A549 (cell line): ENCODE measurements around the gene CHST13. TPM values are rescaled to one million over a fixed set of nuclear protein-coding genes. Genes with fewer than 3 reads are reported as not detected.

Source experiments
- ATAC-seq, 2 experiments: fragments of 200-7000 bp in 1 of 2; fragments of >200 bp in 1 of 2; cut with Nextera tagmentation in 1 of 2; cut with Tn5 transposase in 1 of 2; 3 replicates each; pipeline versions ENCODE4 v1.8.0 to v1.9.1; 2018 to 2020; ENCODE audit warnings: mild to moderate bottlenecking in 1 of 2, moderate library complexity in 1 of 2
- CTCF ChIA-PET: fragments of 300-600 bp; sonication (Branson Sonifier 250); formaldehyde crosslinking; extraction: SDS; loops from one replicate; lab custom pipeline; 2021; ENCODE audit warnings: antibody characterized with exemption, inconsistent platforms; lab: Yijun Ruan, JAX
- POLR2A ChIA-PET: fragments of 350-600 bp; formaldehyde crosslinking; extraction: SDS; loops from one replicate; lab custom pipeline; 2021; ENCODE audit warnings: antibody characterized with exemption, inconsistent platforms; lab: Yijun Ruan, JAX
- DNase-seq, 2 experiments: peaks; one replicate each; pipeline versions ENCODE4 v3.0.0 to v3.0.0-alpha.2; 2011 to 2016; ENCODE audit warnings: low read depth in 1 of 2, low spot score in 1 of 2
- FAIRE-seq: peaks from 2 replicates; lab custom pipeline; 2011; peaks lifted over from hg19 to GRCh38; lab: Jason Lieb, UNC
- H3K27ac ChIP-seq, 2 experiments: fragments of >200 bp; sonication (Bioruptor Twin); formaldehyde crosslinking; 3 replicates each; pipeline ENCODE4 v1.5.1; 2016 to 2017
- H3K4me1 ChIP-seq: fragments of >200 bp; sonication (Bioruptor Twin); formaldehyde crosslinking; 3 replicates; pipeline ENCODE4 v1.6.1; 2016
- H3K4me2 ChIP-seq: fragments of >200 bp; sonication (Bioruptor Twin); formaldehyde crosslinking; 3 replicates; pipeline ENCODE4 v1.6.1; 2016
- H3K4me3 ChIP-seq: fragments of >200 bp; sonication (Bioruptor Twin); formaldehyde crosslinking; 3 replicates; pipeline ENCODE4 v1.5.1; 2016
- H3K9me3 ChIP-seq: fragments of >200 bp; sonication (Bioruptor Twin); formaldehyde crosslinking; 3 replicates; pipeline ENCODE4 v1.6.1; 2016
- CHD4 ChIP-seq: fragments of 200-600 bp; sonication (generic); IDR thresholded peaks from 2 replicates; pipeline ENCODE4 v1.6.1; 2016; ENCODE audit warnings: antibody characterized with exemption, mild to moderate bottlenecking, borderline replicate concordance
- EHF ChIP-seq: fragments of 250-450 bp; sonication (Bioruptor Pico); IDR thresholded peaks from 2 replicates; pipeline ENCODE4 v1.5.0; 2020; ENCODE audit warnings: mild to moderate bottlenecking
- EP300 ChIP-seq, 2 experiments: fragments of >200 bp; sonication (Bioruptor Twin); formaldehyde crosslinking; IDR thresholded peaks; 2 replicates in 1 of 2; 3 replicates in 1 of 2; pipeline ENCODE4 v1.6.1; 2016 to 2017
- ESRRA ChIP-seq: fragments of 150-350 bp; IDR thresholded peaks from 2 replicates; pipeline ENCODE4 v1.6.1; 2014; ENCODE audit warnings: mild to moderate bottlenecking, low read length, borderline replicate concordance
- FOSL2 ChIP-seq, 2 experiments: fragments of 450-650 bp in 1 of 2; fragments of >200 bp in 1 of 2; sonication (Bioruptor Twin) in 1 of 2; formaldehyde crosslinking; IDR thresholded peaks; 2 replicates each; pipeline versions ENCODE4 v1.5.0 to v1.6.1; 2016 to 2020; ENCODE audit warnings: mild to moderate bottlenecking in 1 of 2, moderate library complexity in 1 of 2
- HDAC2 ChIP-seq: fragments of 200-600 bp; sonication (generic); IDR thresholded peaks from 2 replicates; pipeline ENCODE4 v1.6.1; 2016
- JUN ChIP-seq, 2 experiments: fragments of >200 bp; sonication (Bioruptor Twin); formaldehyde crosslinking; IDR thresholded peaks; 2 replicates in 1 of 2; 3 replicates in 1 of 2; pipeline ENCODE4 v1.6.1; 2016 to 2017
- JUNB ChIP-seq: fragments of >200 bp; sonication (Bioruptor Twin); formaldehyde crosslinking; IDR thresholded peaks from 2 replicates; pipeline ENCODE4 v1.6.1; 2016
- NR3C1 ChIP-seq: fragments of >200 bp; sonication (Bioruptor Twin); formaldehyde crosslinking; IDR thresholded peaks from 3 replicates; pipeline ENCODE4 v1.6.1; 2017
- PHF8 ChIP-seq: fragments of 200-600 bp; sonication (generic); IDR thresholded peaks from 2 replicates; pipeline ENCODE4 v1.6.1; 2016; ENCODE audit warnings: low read depth, mild to moderate bottlenecking, antibody characterized with exemption, moderate library complexity, borderline replicate concordance
- POLR2AphosphoS2 ChIP-seq: conservative IDR thresholded peaks from 2 replicates; pipeline ENCODE4 v1.6.1; 2012; ENCODE audit warnings: low read length, improper control_type of control experiment, inconsistent platforms
- RNF2 ChIP-seq: fragments of 200-600 bp; sonication (generic); IDR thresholded peaks from 2 replicates; pipeline ENCODE4 v1.6.1; 2016; ENCODE audit warnings: low read depth, mild to moderate bottlenecking, antibody characterized with exemption, moderate library complexity, borderline replicate concordance
- SMC3 ChIP-seq: fragments of >200 bp; sonication (Bioruptor Twin); formaldehyde crosslinking; IDR thresholded peaks from 3 replicates; pipeline ENCODE4 v1.6.1; 2018; ENCODE audit warnings: inconsistent platforms
- ZNF302 ChIP-seq: fragments of 250-450 bp; sonication (Bioruptor Pico); IDR thresholded peaks from 2 replicates; pipeline ENCODE4 v1.9.0; 2021; ENCODE audit warnings: inconsistent platforms, mild to moderate bottlenecking, moderate library complexity
- WGBS: methylation state at CpG from one replicate; pipeline ENCODE4 v1.1.6; 2017; ENCODE audit errors: missing lambda C conversion rate; 5-methylcytosine and 5-hydroxymethylcytosine counted together
- polyA plus RNA-seq, 4 experiments: library from polyadenylated mRNA; depleted of rRNA in 3 of 4; stranded (reverse); fragments of >200 nt; fragmentation: RNase III in 1 of 4; extraction: RNeasy Plus Mini Kit Qiagen cat#74134 plus additional on column Dnase treatment in 1 of 4; gene quantifications; 2 replicates in 3 of 4; 3 replicates in 1 of 4; pipeline ENCODE4 v1.2.3, GENCODE V29; 2011 to 2017
- TF ChIP-seq, protein P1 (sequence below): fragments of >200 bp; sonication (Bioruptor Twin); formaldehyde crosslinking; IDR thresholded peaks from 3 replicates; pipeline ENCODE4 v1.6.1; 2016
- TF ChIP-seq, protein P2 (sequence below): fragments of 150-350 bp; IDR thresholded peaks from 2 replicates; pipeline ENCODE4 v1.6.1; 2014; ENCODE audit warnings: low read depth, mild to moderate bottlenecking, low read length
- TF ChIP-seq, protein P3 (sequence below): fragments of 250-450 bp; sonication (Bioruptor Pico); IDR thresholded peaks from 2 replicates; pipeline ENCODE4 v1.5.0; 2021; ENCODE audit warnings: mild to moderate bottlenecking, moderate library complexity, borderline replicate concordance
- TF ChIP-seq, protein P4 (sequence below): fragments of >200 bp; sonication (Bioruptor Twin); formaldehyde crosslinking; IDR thresholded peaks from 2 replicates; pipeline ENCODE4 v1.6.1; 2016
- TF ChIP-seq, protein P5 (sequence below): IDR thresholded peaks from 2 replicates; pipeline ENCODE4 v1.6.1; 2012

Gene CHST13
- polyA plus RNA-seq, 2 of the 4 experiments (the other 2 are of a cell fraction), result 0.30 to 0.59 TPM

DNA sequence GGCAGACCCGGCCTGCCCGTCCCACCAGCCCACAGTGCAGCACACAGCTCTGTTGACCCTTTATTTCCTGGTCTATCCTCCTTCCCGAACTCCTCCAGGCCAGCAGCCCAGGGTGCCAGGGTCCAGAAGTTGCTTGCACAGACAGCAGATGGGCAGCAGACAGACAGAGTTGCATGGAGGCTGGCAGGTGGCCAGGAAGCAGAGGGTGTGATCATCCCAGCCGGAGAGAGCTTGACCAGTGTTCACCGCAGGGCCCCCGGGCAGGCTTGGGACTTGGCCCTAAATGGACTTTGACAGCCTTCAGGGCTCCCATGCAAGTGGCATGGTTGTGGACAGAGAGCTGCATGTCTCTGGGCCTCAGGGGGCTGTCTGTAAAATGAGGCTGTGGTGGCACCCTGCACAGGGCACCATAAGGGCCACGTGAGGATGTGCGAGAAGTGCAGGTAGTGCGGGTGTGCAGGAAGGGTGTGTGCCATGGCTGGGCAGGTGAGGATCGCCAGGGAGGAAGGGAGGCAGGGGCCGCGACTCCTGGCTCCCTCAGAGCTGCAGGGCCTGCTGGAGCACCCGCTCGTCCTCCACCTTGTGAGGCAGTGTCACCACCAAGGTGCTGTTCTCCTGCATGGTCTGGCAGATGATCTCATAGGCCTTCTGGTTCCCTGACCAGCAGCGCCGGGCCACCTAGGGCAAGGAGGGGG lies 42.0 kb upstream of the CHST13 start:
- ChIA-PET CTCF (interaction anchor here (0.9 kb wide), 1 partner anchor 10 kb away, joined by 3 read pairs; no protein-coding TSS in a partner anchor), POLR2A (no interaction called here)
- FAIRE-seq (no peak), DNase-seq (no peak), ATAC-seq (no peak; a peak in 1 of 6 replicates)
- no peak overlapping the region for H3K27ac ChIP-seq
- no peaks in the 10 kb centered on the region for H3K9me3 ChIP-seq
- 81% methylated on average over 7 of the region's 16 CpGs for WGBS
- TF ChIP-seq, protein P1, sequence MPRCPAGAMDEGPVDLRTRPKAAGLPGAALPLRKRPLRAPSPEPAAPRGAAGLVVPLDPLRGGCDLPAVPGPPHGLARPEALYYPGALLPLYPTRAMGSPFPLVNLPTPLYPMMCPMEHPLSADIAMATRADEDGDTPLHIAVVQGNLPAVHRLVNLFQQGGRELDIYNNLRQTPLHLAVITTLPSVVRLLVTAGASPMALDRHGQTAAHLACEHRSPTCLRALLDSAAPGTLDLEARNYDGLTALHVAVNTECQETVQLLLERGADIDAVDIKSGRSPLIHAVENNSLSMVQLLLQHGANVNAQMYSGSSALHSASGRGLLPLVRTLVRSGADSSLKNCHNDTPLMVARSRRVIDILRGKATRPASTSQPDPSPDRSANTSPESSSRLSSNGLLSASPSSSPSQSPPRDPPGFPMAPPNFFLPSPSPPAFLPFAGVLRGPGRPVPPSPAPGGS, result no peak
- TF ChIP-seq POLR2AphosphoS2 (no peak), ESRRA (no peak), PHF8 (no peak), NR3C1 (no peak), ZNF302 (CRISPR knock-in tag) (no peak), JUN (IDR thresholded peaks at IDR 0.05) (no peak)
- TF ChIP-seq, protein P2, sequence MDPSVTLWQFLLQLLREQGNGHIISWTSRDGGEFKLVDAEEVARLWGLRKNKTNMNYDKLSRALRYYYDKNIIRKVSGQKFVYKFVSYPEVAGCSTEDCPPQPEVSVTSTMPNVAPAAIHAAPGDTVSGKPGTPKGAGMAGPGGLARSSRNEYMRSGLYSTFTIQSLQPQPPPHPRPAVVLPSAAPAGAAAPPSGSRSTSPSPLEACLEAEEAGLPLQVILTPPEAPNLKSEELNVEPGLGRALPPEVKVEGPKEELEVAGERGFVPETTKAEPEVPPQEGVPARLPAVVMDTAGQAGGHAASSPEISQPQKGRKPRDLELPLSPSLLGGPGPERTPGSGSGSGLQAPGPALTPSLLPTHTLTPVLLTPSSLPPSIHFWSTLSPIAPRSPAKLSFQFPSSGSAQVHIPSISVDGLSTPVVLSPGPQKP, result no peak
- TF ChIP-seq, protein P3, sequence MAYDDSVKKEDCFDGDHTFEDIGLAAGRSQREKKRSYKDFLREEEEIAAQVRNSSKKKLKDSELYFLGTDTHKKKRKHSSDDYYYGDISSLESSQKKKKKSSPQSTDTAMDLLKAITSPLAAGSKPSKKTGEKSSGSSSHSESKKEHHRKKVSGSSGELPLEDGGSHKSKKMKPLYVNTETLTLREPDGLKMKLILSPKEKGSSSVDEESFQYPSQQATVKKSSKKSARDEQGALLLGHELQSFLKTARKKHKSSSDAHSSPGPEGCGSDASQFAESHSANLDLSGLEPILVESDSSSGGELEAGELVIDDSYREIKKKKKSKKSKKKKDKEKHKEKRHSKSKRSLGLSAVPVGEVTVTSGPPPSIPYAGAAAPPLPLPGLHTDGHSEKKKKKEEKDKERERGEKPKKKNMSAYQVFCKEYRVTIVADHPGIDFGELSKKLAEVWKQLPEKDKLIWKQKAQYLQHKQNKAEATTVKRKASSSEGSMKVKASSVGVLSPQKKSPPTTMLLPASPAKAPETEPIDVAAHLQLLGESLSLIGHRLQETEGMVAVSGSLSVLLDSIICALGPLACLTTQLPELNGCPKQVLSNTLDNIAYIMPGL (CRISPR knock-in tag), result no peak
- H3K4me3 ChIP-seq, result no peak overlapping the region
- H3K4me2 ChIP-seq, result no peak overlapping the region
- no peaks in the 10 kb centered on the region for H3K4me1 ChIP-seq

DNA sequence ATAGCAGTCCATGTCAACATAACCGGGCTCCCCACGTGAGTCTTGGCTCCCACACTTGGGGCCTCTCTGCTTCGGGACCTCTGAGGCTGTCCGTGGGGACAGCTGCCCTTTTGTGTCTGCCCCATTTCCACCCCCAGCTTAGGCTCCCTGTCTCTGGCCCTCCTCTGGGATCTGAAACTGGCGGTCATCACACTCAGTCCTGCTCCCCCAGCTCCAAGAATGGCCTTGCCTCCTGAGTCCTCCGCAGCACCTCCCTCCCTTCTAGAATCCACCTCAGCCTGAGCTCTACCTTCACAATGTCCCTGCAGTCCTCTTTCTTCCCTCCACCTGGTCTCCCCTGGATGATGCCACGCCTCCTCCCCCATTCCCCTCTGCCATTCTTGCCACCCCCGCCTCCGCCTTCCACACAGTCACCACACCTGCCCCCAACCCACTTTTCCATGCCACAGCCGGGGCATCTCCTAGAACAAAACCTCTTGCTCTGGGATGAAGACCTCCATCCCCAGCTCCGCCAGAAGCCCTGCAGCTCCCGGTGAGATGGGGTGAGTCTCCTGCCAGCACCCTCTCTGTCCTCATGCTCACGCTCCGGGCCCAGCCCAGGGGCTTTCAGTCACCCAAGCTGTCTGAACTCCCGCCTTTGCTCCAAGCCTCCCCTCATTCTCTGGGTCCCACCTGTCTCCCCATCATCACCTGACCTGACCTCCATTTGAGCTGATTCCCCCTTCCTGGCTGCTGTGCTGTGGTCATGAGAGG lies 41.3 kb upstream of the CHST13 start:
- no peak for DNase-seq
- Histone ChIP-seq H3K27ac (no peak overlapping the region), H3K4me1 (no peaks in the 10 kb centered on the region), H3K4me2 (no peak overlapping the region), H3K4me3 (no peak overlapping the region), H3K9me3 (no peaks in the 10 kb centered on the region)
- ChIA-PET CTCF (no interaction called here), POLR2A (no interaction called here)
- no peak for TF ChIP-seq ESRRA
- TF ChIP-seq, protein P4, sequence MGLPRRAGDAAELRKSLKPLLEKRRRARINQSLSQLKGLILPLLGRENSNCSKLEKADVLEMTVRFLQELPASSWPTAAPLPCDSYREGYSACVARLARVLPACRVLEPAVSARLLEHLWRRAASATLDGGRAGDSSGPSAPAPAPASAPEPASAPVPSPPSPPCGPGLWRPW, result no peak
- TF ChIP-seq JUNB, result no peak
- TF ChIP-seq PHF8, result no peak
- TF ChIP-seq EHF (CRISPR knock-in tag), result no peak
- TF ChIP-seq, protein P2, result no peak
- TF ChIP-seq FOSL2 (IDR thresholded peaks at IDR 0.05), result no peak
- no peak for TF ChIP-seq FOSL2 (CRISPR knock-in tag; IDR thresholded peaks at IDR 0.05)
- no peak for TF ChIP-seq ZNF302 (CRISPR knock-in tag)
- TF ChIP-seq EP300 (IDR thresholded peaks at IDR 0.05), result no peak
- TF ChIP-seq RNF2, result no peak
- no peak for TF ChIP-seq CHD4
- TF ChIP-seq, protein P3 (CRISPR knock-in tag), result no peak
- TF ChIP-seq SMC3, result no peak
- no peak for TF ChIP-seq HDAC2
- TF ChIP-seq, protein P5, sequence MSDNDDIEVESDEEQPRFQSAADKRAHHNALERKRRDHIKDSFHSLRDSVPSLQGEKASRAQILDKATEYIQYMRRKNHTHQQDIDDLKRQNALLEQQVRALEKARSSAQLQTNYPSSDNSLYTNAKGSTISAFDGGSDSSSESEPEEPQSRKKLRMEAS, result no peak
- TF ChIP-seq, protein P1, result no peak
- no peak for FAIRE-seq
- no peak for ATAC-seq
- WGBS, result 79% methylated on average over 12 of the region's 15 CpGs
